Neural cell (in vitro differentiated cells): ENCODE data around the gene MANF. TPM values are rescaled to one million over a fixed set of nuclear protein-coding genes. Genes with fewer than 3 reads are reported as not detected.
A peak's percentile ranks its signal among the peaks of the same experiment; 100 is the strongest.

Experiments
- H2AFZ ChIP-seq: fragments of 200-600, 300-800 bp; sonication (generic), shearing (Covaris generic); 2 replicates; pipeline ENCODE4 v1.6.0; 2014; ENCODE audit warnings: low read depth, mild to moderate bottlenecking, antibody characterized with exemption, low read length, moderate library complexity
- H3F3A ChIP-seq: fragments of 200-600 bp; shearing (Covaris generic); 2 replicates; pipeline ENCODE4 v1.6.1; 2016; ENCODE audit warnings: mild to moderate bottlenecking, moderate library complexity, mixed read lengths, antibody characterized with exemption, low read length; ENCODE audit not compliant: insufficient read depth, poor library complexity, severe bottlenecking
- H3K27ac ChIP-seq: fragments of 200-600, 300-800 bp; sonication (generic), shearing (Covaris generic); 2 replicates; pipeline ENCODE4 v1.5.1; 2014; ENCODE audit warnings: mild to moderate bottlenecking, low read length, moderate library complexity
- H3K27me3 ChIP-seq: fragments of 300-800, 200-600 bp; sonication (generic), shearing (Covaris generic); 2 replicates; pipeline ENCODE4 v1.6.0; 2014; ENCODE audit warnings: mild to moderate bottlenecking, low read depth, low read length, moderate library complexity; ENCODE audit not compliant: insufficient read depth
- H3K36me3 ChIP-seq: fragments of 300-800, 200-600 bp; sonication (generic), shearing (Covaris generic); 2 replicates; pipeline ENCODE4 v1.5.1; 2014; ENCODE audit warnings: mild to moderate bottlenecking, antibody characterized with exemption, low read length, moderate library complexity; ENCODE audit not compliant: insufficient read depth
- H3K4me2 ChIP-seq: fragments of 300-800, 200-600 bp; sonication (generic), shearing (Covaris generic); 2 replicates; pipeline ENCODE4 v1.6.0; 2014; ENCODE audit warnings: mild to moderate bottlenecking, low read length
- H3K4me3 ChIP-seq: fragments of 300-800, 200-600 bp; sonication (generic), shearing (Covaris generic); 2 replicates; pipeline ENCODE4 v1.5.1; 2014; ENCODE audit warnings: mild to moderate bottlenecking, low read length, moderate library complexity
- H3K79me2 ChIP-seq: fragments of 200-600 bp; shearing (Covaris generic); replicated peaks from 2 replicates; pipeline ENCODE4 v1.6.0; 2014; ENCODE audit warnings: mild to moderate bottlenecking, low read length, moderate library complexity; ENCODE audit not compliant: insufficient read depth
- H3K9ac ChIP-seq: fragments of 300-800, 200-600 bp; sonication (generic), shearing (Covaris generic); 2 replicates; pipeline ENCODE4 v1.6.1; 2016; ENCODE audit warnings: mild to moderate bottlenecking, low read length, mixed read lengths
- H3K9me2 ChIP-seq: fragments of 200-600 bp; shearing (Covaris generic); 2 replicates; pipeline ENCODE4 v1.6.1; 2016; ENCODE audit warnings: mild to moderate bottlenecking, low read length, mixed read lengths; ENCODE audit not compliant: insufficient read depth
- H3K9me3 ChIP-seq: fragments of 200-600, 300-800 bp; sonication (generic), shearing (Covaris generic); 2 replicates; pipeline ENCODE4 v1.6.1; 2016; ENCODE audit warnings: mild to moderate bottlenecking, mixed run types, low read length, moderate library complexity, mixed read lengths
- H4K20me1 ChIP-seq: fragments of 200-600 bp; shearing (Covaris generic); 2 replicates; pipeline ENCODE4 v1.6.1; 2016; ENCODE audit warnings: mild to moderate bottlenecking, mixed run types; ENCODE audit not compliant: insufficient read depth
- CTCF ChIP-seq: fragments of 450-650 bp; IDR thresholded peaks from 2 replicates; pipeline ENCODE4 v1.5.1; 2014; ENCODE audit warnings: antibody characterized with exemption, mild to moderate bottlenecking, moderate library complexity; ENCODE audit not compliant: poor library complexity, severe bottlenecking
- EP300 ChIP-seq: fragments of 450-650 bp; conservative IDR thresholded peaks from 2 replicates; pipeline ENCODE4 v1.6.1; 2014; ENCODE audit warnings: antibody characterized with exemption, mild to moderate bottlenecking, moderate library complexity; ENCODE audit not compliant: poor library complexity, severe bottlenecking
- EZH2 ChIP-seq: fragments of 200-600, 300-800 bp; shearing (Covaris generic), sonication (generic); IDR thresholded peaks from 2 replicates; pipeline ENCODE4 v1.6.1; 2014; ENCODE audit warnings: antibody characterized with exemption, low read length, borderline replicate concordance, mild to moderate bottlenecking; ENCODE audit not compliant: insufficient read depth, poor library complexity, severe bottlenecking
- MXI1 ChIP-seq: fragments of 450-650 bp; conservative IDR thresholded peaks from 2 replicates; pipeline ENCODE4 v1.6.1; 2014; ENCODE audit warnings: antibody characterized with exemption, mild to moderate bottlenecking; ENCODE audit not compliant: poor library complexity, severe bottlenecking
- POLR2AphosphoS5 ChIP-seq: IDR thresholded peaks from 2 replicates; pipeline ENCODE4 v1.6.1; 2012
- RAD21 ChIP-seq: fragments of 450-650 bp; conservative IDR thresholded peaks from 2 replicates; pipeline ENCODE4 v1.6.1; 2014; ENCODE audit warnings: antibody characterized with exemption, mild to moderate bottlenecking, moderate library complexity
- REST ChIP-seq: IDR thresholded peaks from 2 replicates; pipeline ENCODE4 v1.6.1; 2012; ENCODE audit warnings: borderline replicate concordance
- SMC3 ChIP-seq: fragments of 450-650 bp; conservative IDR thresholded peaks from 2 replicates; pipeline ENCODE4 v1.6.1; 2014; ENCODE audit warnings: antibody characterized with exemption, mild to moderate bottlenecking, moderate library complexity; ENCODE audit not compliant: poor library complexity
- TAF1 ChIP-seq: IDR thresholded peaks from 2 replicates; pipeline ENCODE4 v1.6.1; 2012; ENCODE audit warnings: low read depth
- polyA plus RNA-seq: library from polyadenylated mRNA; depleted of rRNA; stranded (reverse); fragments of >200 nt; gene quantifications from 2 replicates; pipeline ENCODE4 v1.2.3, GENCODE V29; 2014

The MANF gene
- polyA plus RNA-seq, 1 donor from 2014 or later = 77.3 TPM

- H3K79me2 ChIP-seq = peaks cover 31% of the 10 kb centered on the region
- no peaks in the 10 kb centered on the region for H3K9me2 ChIP-seq
- peaks cover 11% of the 10 kb centered on the region for H4K20me1 ChIP-seq
- H3K4me2 ChIP-seq = no peak overlapping the region
- no peak for TF ChIP-seq EZH2
- TF ChIP-seq SMC3 = no peak
- no peak for TF ChIP-seq REST
- TF ChIP-seq RAD21 = no peak
- no peak for TF ChIP-seq MXI1
- no peak for TF ChIP-seq POLR2AphosphoS5
- H3F3A ChIP-seq = peaks cover 5% of the 10 kb centered on the region
- no peaks in the 10 kb centered on the region for H3K27me3 ChIP-seq
- peaks cover 33% of the 10 kb centered on the region for H3K36me3 ChIP-seq
- no peak overlapping the region for H3K27ac ChIP-seq
- no peak overlapping the region for H3K9ac ChIP-seq
- no peaks in the 10 kb centered on the region for H3K9me3 ChIP-seq
- H3K4me3 ChIP-seq = peak overlapping the region; percentile 90
- H2AFZ ChIP-seq = no peak overlapping the region
Measured at GRCh38 chr3:51393134-51393495, 8.0 kb downstream of the MANF start.

- H2AFZ ChIP-seq = no peak overlapping the region
- no peaks in the 10 kb centered on the region for H3K9me3 ChIP-seq
- peaks cover 31% of the 10 kb centered on the region for H3K79me2 ChIP-seq
- H3K4me2 ChIP-seq = no peak overlapping the region
- H3K27ac ChIP-seq = no peak overlapping the region
- no peaks in the 10 kb centered on the region for H3K9me2 ChIP-seq
- H4K20me1 ChIP-seq = peaks cover 11% of the 10 kb centered on the region
- no peak overlapping the region for H3K9ac ChIP-seq
- H3K4me3 ChIP-seq = peak overlapping the region; percentile 90
- peaks cover 33% of the 10 kb centered on the region for H3K36me3 ChIP-seq
- peaks cover 7% of the 10 kb centered on the region for H3F3A ChIP-seq
- TF ChIP-seq TAF1 (no peak), SMC3 (no peak), CTCF (no peak), POLR2AphosphoS5 (no peak), RAD21 (no peak), EZH2 (no peak), EP300 (no peak), MXI1 (no peak)
- no peaks in the 10 kb centered on the region for H3K27me3 ChIP-seq
Measured at GRCh38 chr3:51393564-51393963, 8.5 kb downstream of the MANF start.

GRCh38 chr3:51394541-51394940, 9.4 kb downstream of the MANF start:
- peak overlapping the region; percentile 90 for H3K4me3 ChIP-seq
- H4K20me1 ChIP-seq = peaks cover 11% of the 10 kb centered on the region
- no peak overlapping the region for H3K4me2 ChIP-seq
- no peak for TF ChIP-seq REST
- TF ChIP-seq TAF1 = no peak
- no peak for TF ChIP-seq POLR2AphosphoS5
- no peak for TF ChIP-seq MXI1
- no peak for TF ChIP-seq CTCF
- TF ChIP-seq EP300 = no peak
- no peak for TF ChIP-seq EZH2
- no peak for TF ChIP-seq SMC3
- no peak for TF ChIP-seq RAD21
- H3K9me2 ChIP-seq = no peaks in the 10 kb centered on the region
- no peaks in the 10 kb centered on the region for H3K9me3 ChIP-seq
- no peak overlapping the region for H3K27ac ChIP-seq
- no peaks in the 10 kb centered on the region for H3K27me3 ChIP-seq
- H3K79me2 ChIP-seq = peaks cover 31% of the 10 kb centered on the region
- H2AFZ ChIP-seq = no peak overlapping the region
- peaks cover 33% of the 10 kb centered on the region for H3K36me3 ChIP-seq
- H3F3A ChIP-seq = peaks cover 7% of the 10 kb centered on the region
- no peak overlapping the region for H3K9ac ChIP-seq
